Vagina (tissue), 2 donors: ENCODE measurements around the gene KCNK1.

ENCODE experiments used
- POLR2A ChIP-seq, 2 donors: fragments of 450-650 bp; IDR thresholded peaks; one replicate each; pipeline ENCODE4 v1.6.1; 2017; ENCODE audit warnings: antibody characterized with exemption in 2 of 2, mild to moderate bottlenecking in 2 of 2, moderate library complexity in 2 of 2
- TF ChIP-seq, protein P1 (sequence below), 3 experiments: fragments of 450-650 bp in 2 of 3; fragments of 200-600 bp in 1 of 3; sonication (generic) in 1 of 3; IDR thresholded peaks; one replicate each; pipeline ENCODE4 v1.5.1; 2017 to 2019; ENCODE audit warnings: antibody characterized with exemption in 3 of 3, mild to moderate bottlenecking in 2 of 3, moderate library complexity in 2 of 3

DNA sequence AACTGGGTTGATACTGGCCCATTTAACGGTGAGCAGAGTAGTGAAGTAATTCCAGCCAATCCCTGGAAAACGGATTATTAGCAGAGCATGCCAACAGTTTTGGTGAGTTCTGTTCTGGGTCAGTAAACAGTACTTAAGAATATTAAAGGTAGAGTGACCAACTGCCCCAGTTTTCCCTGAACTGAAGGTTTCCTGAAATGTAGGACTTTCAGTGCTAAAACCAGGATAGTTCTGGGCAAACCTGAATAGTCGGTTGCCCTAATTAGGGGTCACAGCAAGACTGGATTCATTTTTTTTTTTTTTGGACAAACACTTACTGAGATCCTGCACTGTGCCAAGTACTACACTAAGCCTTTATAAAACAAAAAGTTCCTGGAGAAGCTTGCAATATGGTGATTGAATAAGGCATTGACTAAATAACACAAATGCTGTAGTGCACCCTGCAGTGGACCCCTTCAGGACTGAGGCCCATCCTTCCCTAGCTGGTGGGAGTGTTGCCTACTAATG, 75.9 kb downstream of the KCNK1 start:
- no peak for TF ChIP-seq POLR2A (IDR thresholded peaks at IDR 0.05)
- TF ChIP-seq, protein P1, sequence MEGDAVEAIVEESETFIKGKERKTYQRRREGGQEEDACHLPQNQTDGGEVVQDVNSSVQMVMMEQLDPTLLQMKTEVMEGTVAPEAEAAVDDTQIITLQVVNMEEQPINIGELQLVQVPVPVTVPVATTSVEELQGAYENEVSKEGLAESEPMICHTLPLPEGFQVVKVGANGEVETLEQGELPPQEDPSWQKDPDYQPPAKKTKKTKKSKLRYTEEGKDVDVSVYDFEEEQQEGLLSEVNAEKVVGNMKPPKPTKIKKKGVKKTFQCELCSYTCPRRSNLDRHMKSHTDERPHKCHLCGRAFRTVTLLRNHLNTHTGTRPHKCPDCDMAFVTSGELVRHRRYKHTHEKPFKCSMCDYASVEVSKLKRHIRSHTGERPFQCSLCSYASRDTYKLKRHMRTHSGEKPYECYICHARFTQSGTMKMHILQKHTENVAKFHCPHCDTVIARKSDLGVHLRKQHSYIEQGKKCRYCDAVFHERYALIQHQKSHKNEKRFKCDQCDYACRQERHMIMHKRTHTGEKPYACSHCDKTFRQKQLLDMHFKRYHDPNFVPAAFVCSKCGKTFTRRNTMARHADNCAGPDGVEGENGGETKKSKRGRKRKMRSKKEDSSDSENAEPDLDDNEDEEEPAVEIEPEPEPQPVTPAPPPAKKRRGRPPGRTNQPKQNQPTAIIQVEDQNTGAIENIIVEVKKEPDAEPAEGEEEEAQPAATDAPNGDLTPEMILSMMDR (IDR thresholded peaks at IDR 0.05): no peak
